Right ventricle myocardium superior (tissue), 1 donor: ENCODE measurements around the gene BMPER. TPM values are rescaled to one million over a fixed set of nuclear protein-coding genes. Genes with fewer than 3 reads are reported as not detected.

Source experiments
- ATAC-seq: fragments of 200-7000 bp; cut with Tn5 transposase; one replicate; pipeline ENCODE4 v1.9.1; 2020; ENCODE audit warnings: mild to moderate bottlenecking; ENCODE audit not compliant: poor library complexity
- DNase-seq: peaks from one replicate; pipeline ENCODE4 v3.0.0-alpha.2; 2020
- intact Hi-C: fragments of 100-400 bp; cut with DNase I; formaldehyde crosslinking; loops from one replicate; pipeline ENCODE4 v1.11.2; 2022
- long read RNA-seq: library from polyadenylated mRNA; unstranded; transcript quantifications from one replicate; pipeline ENCODE4 v2.0.0, GENCODE V29; 2021
- total RNA-seq: library from RNA; stranded (reverse); fragmentation: NEBNext Ultra II Directional; extraction: Animal tissue kit (Norgen Biotek cat#: 25700); gene quantifications from one replicate; pipeline ENCODE4 v1.2.1, GENCODE V29; 2021
- donor health status: DM: no; HTN: yes; CAD: no; lungs with severe emphysema.

The BMPER gene
- total RNA-seq = 2.3 TPM
- long read RNA-seq, partial matches to known transcripts = 1 of 1 reads
- long read RNA-seq, other reads (novel, unspliced or antisense) = 0 of 1 reads

GRCh38 chr7:33905389-33906032 is at the start of gene BMPER:
TSS of gene BMPER (plus strand) at chr7:33905539. CDS start at chr7:33905614, 75 bp downstream.
- DNase-seq = peak; percentile 45
- peak; percentile 65 for ATAC-seq
- intact Hi-C loops = no loop called here

DNA sequence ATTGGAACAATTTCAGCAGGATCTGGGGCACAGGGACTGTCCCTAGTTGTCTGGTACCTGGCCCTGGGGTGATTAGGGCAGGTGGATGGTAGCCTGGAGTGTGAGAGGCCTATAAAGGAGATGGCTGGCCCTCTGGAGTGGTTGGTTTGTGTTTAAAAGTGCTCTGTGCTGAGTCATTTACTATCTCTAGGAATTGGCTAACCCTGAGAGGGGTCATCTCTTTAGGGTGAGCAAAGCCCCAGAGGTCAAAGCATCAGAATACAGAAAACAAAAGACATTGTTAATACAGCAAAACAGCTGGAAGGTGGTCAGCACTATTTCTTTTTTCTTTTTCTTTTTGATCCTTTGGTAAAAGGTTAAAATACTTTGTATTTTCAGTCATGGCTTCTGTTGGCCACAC is 43.4 kb upstream of the BMPER start:
- intact Hi-C loops = no loop called here
- DNase-seq (no peak), ATAC-seq (no peak)

- peak; percentile 96 for ATAC-seq
- DNase-seq = peak; percentile 84
- intact Hi-C loops = no loop called here
Measured at GRCh38 chr7:33862946-33863814, 42.2 kb upstream of the BMPER start.

GRCh38 chr7:33868166-33868565 is 37.2 kb upstream of the BMPER start:
- no peak for ATAC-seq

GRCh38 chr7:33869176-33869575 is 36.2 kb upstream of the BMPER start:
- intact Hi-C loops = no loop called here
- ATAC-seq (no peak), DNase-seq (no peak)

More at GRCh38 chr7:33868166-33868565, 37.2 kb upstream of the BMPER start:
- intact Hi-C loops = no loop called here
- no peak for DNase-seq

GRCh38 chr7:33870120-33870519 is 35.2 kb upstream of the BMPER start:
- DNase-seq (no peak), ATAC-seq (no peak)
- intact Hi-C loops = no loop called here

- no peak for DNase-seq
- intact Hi-C loops = no loop called here
- ATAC-seq = peak; percentile 53
Measured at GRCh38 chr7:33872870-33873269, 32.5 kb upstream of the BMPER start.

GRCh38 chr7:33873518-33873917 is 31.8 kb upstream of the BMPER start:
- no peak for ATAC-seq
- no peak for DNase-seq
- intact Hi-C loops = no loop called here

- intact Hi-C loops = no loop called here
- ATAC-seq (no peak), DNase-seq (no peak)
Measured at GRCh38 chr7:33873981-33874750, 31.2 kb upstream of the BMPER start.

- ATAC-seq (peak; percentile 60), DNase-seq (no peak)
- intact Hi-C loops = no loop called here
Measured at GRCh38 chr7:33874943-33875342, 30.4 kb upstream of the BMPER start.

GRCh38 chr7:33876596-33877274 is 28.6 kb upstream of the BMPER start:
- intact Hi-C loops = no loop called here
- DNase-seq (no peak), ATAC-seq (peak; percentile 63)

DNA sequence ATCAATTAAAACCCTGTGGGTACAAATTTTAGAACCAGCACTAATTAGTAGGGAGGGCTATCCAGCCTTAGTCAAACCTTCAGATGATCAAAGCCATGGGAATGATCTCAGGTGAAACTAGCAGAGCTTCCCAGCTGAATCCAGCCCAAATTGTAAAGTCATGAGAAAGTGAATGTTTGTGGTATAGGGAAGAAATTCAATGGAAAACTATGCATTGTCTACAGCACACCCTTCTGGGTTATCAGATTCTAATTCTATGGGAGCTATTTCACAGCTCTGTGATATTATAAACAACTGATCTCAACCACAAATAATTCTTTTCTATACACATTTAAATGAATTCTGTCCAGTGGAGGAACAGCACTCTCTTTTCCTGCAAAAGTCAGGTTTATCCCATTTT is 24.6 kb upstream of the BMPER start:
- intact Hi-C loops = no loop called here
- ATAC-seq = no peak
- no peak for DNase-seq

DNA sequence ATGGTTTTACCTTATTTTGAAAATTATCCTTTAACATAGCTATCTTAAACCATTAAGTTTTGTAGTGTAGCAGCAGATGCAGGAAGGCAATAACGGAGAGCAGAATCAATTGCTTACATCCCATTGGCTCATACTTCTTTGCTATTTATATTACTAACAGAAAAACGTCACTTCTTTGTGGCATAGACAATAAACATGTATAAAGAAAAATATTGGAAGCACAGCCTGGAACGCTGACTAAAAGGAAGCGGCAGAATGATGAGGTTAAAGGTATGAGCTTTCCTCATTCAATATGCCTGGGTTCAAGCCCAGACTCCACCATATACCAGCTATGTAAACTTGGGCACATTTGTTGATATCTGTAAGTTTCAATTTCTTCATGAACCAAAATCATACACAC is 24.0 kb upstream of the BMPER start:
- ATAC-seq (no peak), DNase-seq (no peak)
- intact Hi-C loops = no loop called here

DNA sequence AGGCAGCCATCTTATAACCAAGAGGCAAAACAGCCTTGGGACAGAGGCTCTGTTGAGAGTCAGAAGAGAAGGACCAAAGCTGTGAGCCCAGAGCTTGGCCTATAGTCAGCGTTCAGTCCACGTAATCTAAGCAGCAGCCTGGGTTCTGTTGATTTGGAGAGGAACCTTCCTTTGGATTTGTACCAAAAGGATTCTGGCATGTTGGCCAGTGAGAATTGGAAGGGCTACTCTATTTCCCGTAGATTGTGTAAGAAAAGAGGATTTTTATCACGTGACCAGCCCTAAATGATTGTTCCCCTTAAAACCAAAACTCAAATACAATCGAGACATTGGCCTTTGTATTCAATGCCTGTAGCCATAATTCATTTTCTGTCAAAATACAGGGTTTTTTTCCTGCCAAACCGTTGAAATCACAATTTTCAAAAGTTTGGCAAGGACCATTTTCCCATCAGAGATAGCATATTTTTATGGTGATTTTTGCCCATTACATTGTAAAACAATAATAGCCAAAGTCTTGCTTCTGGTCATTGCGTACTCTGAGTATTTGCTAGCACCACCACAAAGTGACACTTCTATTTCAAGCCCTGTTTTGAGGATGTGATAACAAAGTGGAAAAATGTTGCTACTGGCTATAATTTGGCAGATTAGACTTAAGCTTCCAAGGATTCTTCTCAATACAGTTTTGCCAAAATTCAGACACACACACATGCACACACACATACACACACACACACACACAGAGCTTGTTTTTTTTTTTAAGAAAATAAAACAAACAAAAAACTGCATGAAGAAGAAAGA is 23.1 kb upstream of the BMPER start:
- ATAC-seq (peak; percentile 93), DNase-seq (no peak)
- intact Hi-C loops = no loop called here

GRCh38 chr7:33882950-33883670 is 22.2 kb upstream of the BMPER start:
- ATAC-seq (no peak), DNase-seq (no peak)
- intact Hi-C loops = no loop called here

- no peak for ATAC-seq
- DNase-seq = no peak
- intact Hi-C loops = no loop called here
Measured at GRCh38 chr7:33883671-33883965, 21.7 kb upstream of the BMPER start.

DNA sequence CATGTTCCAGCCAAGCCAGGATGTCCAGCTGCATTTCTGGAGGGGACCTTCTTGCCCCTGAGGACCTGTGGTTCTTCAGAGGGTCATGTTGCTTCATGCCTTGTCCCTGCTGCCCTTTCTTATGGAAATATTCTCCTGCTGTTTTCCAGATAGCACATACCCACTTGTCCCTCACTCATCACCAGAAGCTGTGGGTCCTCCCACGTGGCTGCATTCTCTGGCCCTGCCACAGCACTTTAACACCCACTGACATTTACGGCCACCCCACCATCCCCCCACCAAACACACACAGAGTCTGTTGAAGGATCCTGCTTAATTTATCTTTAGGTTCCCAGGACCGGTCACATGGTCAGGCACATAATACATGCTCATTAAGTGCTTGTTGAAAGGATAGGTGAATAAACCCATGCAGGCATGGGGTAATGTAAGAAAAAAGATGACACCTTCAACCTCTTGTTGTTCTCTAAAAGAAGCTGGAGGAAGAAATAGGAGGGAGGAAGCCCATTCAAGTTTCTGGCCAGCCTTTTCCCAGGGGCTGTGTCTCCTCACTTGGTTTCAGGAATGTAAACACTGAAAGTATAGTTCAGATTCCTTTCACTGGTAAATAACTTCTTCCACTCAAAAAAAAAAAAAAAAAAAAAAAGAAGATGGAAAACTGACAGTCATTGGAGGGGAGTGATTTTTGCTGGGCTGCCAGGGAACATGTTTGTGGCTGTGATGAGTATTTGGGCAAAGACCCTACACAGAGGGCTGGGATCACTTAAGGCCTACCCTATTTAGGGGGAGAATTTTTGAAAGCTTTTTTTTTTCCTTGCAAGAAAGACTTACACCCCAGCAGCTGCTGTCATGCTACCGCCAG is 19.8 kb upstream of the BMPER start:
- DNase-seq = no peak
- intact Hi-C loops = no loop called here
- no peak for ATAC-seq
